ENCODE measurements around the gene RBM28. TPM values are rescaled to one million over a fixed set of nuclear protein-coding genes. Genes with fewer than 3 reads are reported as not detected.
"Not testable (repeated sequence)": the region's sequence is repeated elsewhere in the genome, so short reads cannot be mapped to it uniquely, and the experiment has no call there.

Gene RBM28
- total RNA-seq, 2 donors from 2014 or later = 12.7 to 15.1 TPM

- TF ChIP-seq CTCF (IDR thresholded peaks at IDR 0.05) = no peak
- H3K27me3 ChIP-seq = no peaks in the 10 kb centered on the region
- no peak overlapping the region for H3K4me3 ChIP-seq
- no peaks in the 10 kb centered on the region for H3K9me3 ChIP-seq
- peaks cover 0 to 5% of the 10 kb centered on the region in 2 donors for H3K4me1 ChIP-seq
- DNase-seq (ENCODE audit: low spot score) = no peak
- peaks cover 27% of the 10 kb centered on the region for H3K36me3 ChIP-seq
- H3K27ac ChIP-seq = no peak overlapping the region
These were observed 41.6 kb downstream of the RBM28 start for GRCh38 chr7:128302139-128302538.

GRCh38 chr7:128299109-128299607 lies 44.5 kb downstream of the RBM28 start:
- DNase-seq (ENCODE audit: low spot score) = no peak
- H3K4me1 ChIP-seq = peaks cover 0 to 5% of the 10 kb centered on the region in 2 donors
- no peaks in the 10 kb centered on the region for H3K9me3 ChIP-seq
- no peaks in the 10 kb centered on the region for H3K27me3 ChIP-seq
- TF ChIP-seq CTCF (IDR thresholded peaks at IDR 0.05) = no peak
- no peak overlapping the region for H3K27ac ChIP-seq
- peaks cover 5% of the 10 kb centered on the region for H3K36me3 ChIP-seq
- H3K4me3 ChIP-seq = no peak overlapping the region

GRCh38 chr7:128298004-128298403 lies 45.7 kb downstream of the RBM28 start:
- not testable (repeated sequence) for H3K27ac ChIP-seq; H3K4me3 ChIP-seq; H3K9me3 ChIP-seq; H3K4me1 ChIP-seq; H3K36me3 ChIP-seq; DNase-seq (ENCODE audit: low spot score); H3K27me3 ChIP-seq

GRCh38 chr7:128287556-128287955 lies 56.2 kb downstream of the RBM28 start:
- H3K27ac ChIP-seq = no peak overlapping the region
- H3K27me3 ChIP-seq = no peaks in the 10 kb centered on the region
- no peak for TF ChIP-seq CTCF (IDR thresholded peaks at IDR 0.05)
- no peaks in the 10 kb centered on the region for H3K9me3 ChIP-seq
- H3K36me3 ChIP-seq = no peaks in the 10 kb centered on the region
- no peak overlapping the region for H3K4me3 ChIP-seq
- no peak for DNase-seq (ENCODE audit: low spot score)
- H3K4me1 ChIP-seq = no peaks in the 10 kb centered on the region

- Histone ChIP-seq H3K4me3 (no peak overlapping the region), H3K27ac (no peak overlapping the region), H3K27me3 (no peaks in the 10 kb centered on the region), H3K4me1 (no peaks in the 10 kb centered on the region), H3K36me3 (no peaks in the 10 kb centered on the region), H3K9me3 (peaks cover 0 to 16% of the 10 kb centered on the region in 2 donors)
- TF ChIP-seq CTCF (IDR thresholded peaks at IDR 0.05) = no peak
- DNase-seq (ENCODE audit: low spot score) = no peak
These were observed 59.6 kb downstream of the RBM28 start for GRCh38 chr7:128284102-128284501.

- DNase-seq (ENCODE audit: low spot score) = no peak
- Histone ChIP-seq H3K4me3 (no peak overlapping the region), H3K9me3 (peaks cover 0 to 17% of the 10 kb centered on the region in 2 donors), H3K4me1 (no peaks in the 10 kb centered on the region), H3K36me3 (no peaks in the 10 kb centered on the region), H3K27ac (no peak overlapping the region), H3K27me3 (no peaks in the 10 kb centered on the region)
- no peak for TF ChIP-seq CTCF (IDR thresholded peaks at IDR 0.05)
These were observed 61.9 kb downstream of the RBM28 start for GRCh38 chr7:128281605-128282380.

GRCh38 chr7:128280451-128280850 lies 63.3 kb downstream of the RBM28 start:
- H3K9me3 ChIP-seq = peaks cover 0 to 17% of the 10 kb centered on the region in 2 donors
- H3K4me3 ChIP-seq; H3K4me1 ChIP-seq; H3K36me3 ChIP-seq; H3K27ac ChIP-seq; DNase-seq (ENCODE audit: low spot score); H3K27me3 ChIP-seq: not testable (repeated sequence)

All from right atrium auricular region (tissue), 2 donors.